Fibroblast of peridontal ligament (primary cell): Measurements from ENCODE around the gene SH2D2A.

ENCODE experiments used
- DNase-seq: peaks from one replicate; pipeline ENCODE4 v3.0.0-alpha.2; 2010; ENCODE audit errors: extremely low read depth

The SH2D2A gene

DNA sequence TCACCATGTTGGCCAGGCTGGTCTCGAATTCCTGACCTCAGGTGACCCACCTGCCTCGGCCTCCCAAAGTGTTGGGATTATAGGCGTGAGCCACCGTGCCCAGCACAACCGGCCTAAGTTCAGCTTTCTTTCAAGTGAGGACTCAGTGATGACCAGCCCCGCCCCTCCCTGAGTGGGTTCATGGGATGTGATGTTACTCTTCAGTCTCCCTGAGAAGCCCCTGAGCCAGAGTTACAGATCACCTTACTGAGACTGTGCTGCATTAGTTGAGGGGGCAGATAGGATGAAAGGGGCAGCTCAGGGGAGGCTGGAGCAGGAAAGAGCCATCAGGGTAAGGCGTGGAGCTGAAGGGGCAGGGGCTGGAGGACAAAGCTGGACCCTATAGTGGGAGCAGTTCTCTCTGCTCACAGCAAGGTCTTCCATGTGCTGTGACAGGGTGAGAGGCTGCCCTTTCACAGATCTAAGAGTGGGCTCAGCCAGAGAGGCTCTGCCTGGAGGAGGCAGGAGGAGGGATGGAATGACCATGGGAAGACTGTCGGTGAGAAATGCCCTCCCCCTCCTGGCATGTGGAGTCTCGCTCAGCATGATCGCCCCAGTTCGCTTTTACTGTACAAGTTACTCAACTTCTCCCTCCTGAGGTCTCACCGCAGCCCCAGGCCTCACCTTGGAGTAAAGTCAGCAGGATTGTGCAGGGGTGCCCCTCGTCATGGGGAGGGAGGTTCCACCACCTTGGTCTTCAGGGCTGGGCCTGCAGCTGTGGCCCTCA lies 13.4 kb downstream of the SH2D2A start:
- DNase-seq, result no peak

DNA sequence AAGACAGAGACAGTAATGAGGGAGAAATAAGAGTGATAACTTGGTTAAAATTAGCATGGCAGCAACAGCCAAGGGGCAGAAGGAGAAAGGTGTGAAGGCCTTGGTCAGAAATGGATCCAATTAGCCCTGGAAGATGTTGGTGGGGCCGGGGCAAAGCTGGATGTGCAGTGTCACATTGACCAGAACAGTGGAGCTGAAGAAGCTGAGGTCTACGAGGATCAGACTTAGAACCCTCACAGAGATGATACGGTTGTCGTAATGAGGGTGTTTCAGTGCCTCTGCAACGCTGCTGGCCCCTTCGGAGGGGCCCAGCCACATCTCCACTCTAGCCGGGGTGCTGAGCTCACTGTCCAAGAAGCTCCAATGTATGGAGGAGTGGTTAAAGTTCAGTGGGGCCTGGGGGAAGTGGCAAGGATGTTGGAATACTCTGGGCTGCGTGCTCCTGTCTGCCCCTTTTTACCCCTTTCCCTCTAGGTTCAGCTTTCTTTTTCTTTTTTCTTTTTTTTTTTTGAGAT lies 14.2 kb downstream of the SH2D2A start:
- DNase-seq, result no peak

DNA sequence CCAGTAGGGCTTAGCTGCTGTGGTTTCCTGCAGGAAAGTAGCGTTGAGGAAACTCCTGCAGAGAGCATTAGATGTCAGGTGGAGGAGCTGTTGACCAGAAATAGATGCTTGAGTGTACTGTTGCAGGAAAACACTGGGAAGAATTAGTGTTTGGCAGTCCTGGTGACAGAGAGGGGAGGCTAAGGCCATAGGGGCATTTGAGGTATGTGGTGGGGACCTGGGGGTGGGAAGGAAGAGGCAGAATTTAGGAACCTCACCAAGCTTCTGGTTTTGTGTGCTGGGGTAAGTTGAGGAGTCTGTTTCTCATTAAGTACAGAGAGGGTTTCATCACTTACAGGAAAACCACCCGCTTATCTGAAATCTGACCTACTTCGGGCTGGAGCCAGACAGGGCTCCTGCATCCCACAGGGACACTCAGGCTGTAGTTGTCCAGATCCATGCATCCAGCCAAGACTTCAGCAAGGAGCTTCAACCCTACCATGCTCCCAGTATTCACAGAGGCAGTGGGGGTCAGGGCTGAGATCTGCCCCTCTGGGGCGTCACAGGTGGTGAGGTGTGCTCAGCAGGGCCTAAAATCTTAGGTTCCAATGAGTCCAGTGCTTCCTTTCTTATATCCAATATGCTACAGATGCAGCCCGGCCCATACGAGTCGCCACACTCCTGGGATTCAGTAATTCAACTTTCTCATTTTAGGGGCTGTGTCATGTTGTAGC lies 15.1 kb downstream of the SH2D2A start:
- DNase-seq, result peak; percentile 97

DNA sequence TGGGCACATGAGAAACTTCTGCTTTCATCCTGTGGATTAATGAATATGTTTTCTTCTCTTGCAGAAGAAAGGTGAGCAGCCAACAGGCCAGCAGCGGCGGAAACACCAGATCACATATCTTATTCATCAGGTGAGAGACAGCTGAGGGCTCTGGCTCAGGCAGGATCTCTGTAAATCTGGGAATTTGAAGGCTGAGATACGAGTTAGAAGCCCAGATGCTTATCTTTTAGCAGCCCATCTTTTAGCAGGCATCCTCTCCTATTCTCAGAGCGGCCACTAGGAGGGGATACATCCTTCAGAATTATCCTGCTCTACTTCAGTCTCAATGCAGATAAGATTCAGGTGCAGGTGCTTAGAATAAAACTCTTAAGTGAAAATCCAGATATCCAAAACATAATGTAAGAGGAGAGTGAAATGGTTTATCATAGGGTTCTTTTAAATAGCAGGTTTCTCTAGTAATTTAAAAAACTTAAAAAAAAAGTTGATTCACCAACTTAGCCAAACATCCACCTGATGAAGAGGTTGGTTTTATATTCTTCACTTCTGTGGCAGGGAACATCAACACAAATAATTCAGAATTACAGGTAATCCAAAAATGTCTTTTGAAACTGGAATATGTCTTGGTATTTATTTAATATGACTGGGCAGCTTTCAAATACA lies 19.3 kb downstream of the SH2D2A start:
- peak; percentile 72 for DNase-seq

DNA sequence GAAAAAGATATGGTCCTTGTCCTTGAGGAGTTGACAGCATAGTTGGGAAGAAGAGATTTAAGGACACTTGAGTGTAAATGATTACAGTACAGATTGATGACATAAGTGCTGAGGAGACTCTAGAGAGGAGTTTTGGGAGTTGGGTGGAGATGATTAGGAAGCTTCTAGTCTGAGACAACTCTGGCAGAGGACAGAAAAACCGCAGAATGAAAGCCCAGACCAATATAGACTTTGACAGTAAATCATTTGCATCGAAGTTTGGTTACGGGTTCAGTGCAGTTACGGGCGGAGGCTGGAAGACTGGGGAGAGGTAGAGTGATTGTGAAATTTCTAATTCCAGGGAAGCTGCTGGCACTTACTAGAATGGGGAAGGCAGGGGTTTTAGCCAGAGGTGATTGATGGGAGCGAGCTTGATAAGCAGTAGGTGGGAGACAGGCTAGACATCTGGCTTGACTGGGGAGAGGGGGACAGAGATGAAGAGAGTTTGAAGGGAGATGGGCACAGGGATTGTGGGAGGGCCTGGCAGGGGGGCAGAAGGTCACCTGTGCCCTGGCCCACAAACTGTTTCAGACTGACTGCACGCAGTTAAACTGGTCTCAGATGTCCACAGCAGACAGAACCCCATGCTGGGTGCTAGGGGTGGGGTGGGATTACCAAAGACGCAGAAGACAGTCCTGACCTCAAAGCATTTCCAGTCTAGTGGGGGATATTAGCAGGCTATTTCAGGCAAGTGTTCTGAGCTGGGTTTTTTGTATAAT lies 20.1 kb downstream of the SH2D2A start:
- no peak for DNase-seq

DNA sequence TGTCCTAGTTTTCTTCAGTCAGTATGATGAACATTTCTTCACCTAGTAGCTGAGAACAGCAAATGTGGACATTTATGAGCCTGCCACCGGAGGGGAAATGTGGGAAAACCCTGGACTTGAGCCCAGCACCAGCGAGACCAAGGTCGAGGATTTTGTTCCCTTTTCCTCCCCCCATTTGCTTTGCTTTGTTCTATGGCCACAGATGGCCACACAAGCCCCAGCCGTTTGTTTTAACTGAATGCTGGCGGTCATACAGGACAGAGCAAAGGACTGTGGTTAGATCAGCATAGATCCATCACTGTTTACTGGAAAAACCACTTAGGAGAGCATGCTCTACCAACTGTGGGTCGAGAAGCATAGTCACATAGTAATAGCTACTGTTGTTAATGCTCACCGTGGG lies 20.9 kb downstream of the SH2D2A start:
- no peak for DNase-seq

DNA sequence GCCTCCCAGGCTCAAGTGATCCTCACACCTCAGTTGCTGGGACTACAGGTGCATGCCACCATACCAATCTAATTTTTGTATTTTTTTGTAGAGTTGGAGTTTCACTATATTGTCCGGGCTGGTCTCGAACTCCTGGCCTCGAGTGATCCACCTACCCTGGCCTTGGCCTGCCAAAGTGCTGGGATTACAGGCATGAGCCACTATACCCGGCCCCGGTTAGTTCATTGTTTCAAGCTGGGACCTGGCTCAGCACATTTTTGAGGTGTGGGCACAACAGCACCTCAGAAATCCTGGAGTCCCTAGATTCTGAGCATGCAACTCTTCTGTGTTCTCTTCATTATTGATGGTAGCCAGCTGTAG lies 21.3 kb downstream of the SH2D2A start:
- DNase-seq, result no peak

DNA sequence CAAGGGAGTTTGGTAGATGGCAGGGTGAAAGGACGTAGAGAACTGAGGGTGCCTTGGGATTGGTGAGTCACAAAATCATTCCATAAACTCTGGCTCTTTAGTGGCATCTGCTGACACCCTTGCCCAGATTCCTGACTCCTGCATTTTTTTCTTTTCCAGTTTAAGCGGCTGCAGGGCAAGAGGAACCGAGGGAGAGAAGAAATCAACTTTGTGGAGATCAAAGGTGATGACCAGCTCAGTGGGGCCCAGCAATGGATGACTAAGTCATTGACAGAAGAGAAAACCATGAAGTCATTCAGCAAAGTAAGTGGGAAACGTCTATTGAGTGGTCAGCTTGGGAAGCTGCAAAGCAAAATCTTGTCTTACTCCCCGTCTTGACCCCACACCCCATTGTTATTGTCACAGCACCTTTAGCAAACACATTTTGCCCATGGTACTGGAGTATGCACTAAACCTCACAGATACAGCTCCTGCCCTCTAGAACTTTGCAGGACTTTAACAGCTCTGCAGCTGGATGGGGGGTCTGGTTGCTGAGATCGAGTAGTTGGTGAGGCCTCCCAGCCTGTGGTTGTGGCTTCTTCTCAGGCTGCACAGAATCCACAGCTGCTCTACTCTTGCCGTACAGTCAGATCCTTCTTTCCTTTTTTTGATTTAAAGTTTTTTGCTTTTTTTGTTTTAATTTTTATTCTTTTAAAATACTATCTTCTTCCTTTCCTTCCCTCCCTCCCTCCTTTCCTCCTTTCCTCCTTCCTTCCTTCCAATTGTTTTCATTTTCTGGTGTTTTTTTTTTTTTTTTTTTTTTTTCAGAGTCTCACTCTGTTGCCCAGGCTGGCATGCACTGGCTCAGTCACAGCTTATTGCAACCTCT lies 21.9 kb downstream of the SH2D2A start:
- DNase-seq, result no peak

DNA sequence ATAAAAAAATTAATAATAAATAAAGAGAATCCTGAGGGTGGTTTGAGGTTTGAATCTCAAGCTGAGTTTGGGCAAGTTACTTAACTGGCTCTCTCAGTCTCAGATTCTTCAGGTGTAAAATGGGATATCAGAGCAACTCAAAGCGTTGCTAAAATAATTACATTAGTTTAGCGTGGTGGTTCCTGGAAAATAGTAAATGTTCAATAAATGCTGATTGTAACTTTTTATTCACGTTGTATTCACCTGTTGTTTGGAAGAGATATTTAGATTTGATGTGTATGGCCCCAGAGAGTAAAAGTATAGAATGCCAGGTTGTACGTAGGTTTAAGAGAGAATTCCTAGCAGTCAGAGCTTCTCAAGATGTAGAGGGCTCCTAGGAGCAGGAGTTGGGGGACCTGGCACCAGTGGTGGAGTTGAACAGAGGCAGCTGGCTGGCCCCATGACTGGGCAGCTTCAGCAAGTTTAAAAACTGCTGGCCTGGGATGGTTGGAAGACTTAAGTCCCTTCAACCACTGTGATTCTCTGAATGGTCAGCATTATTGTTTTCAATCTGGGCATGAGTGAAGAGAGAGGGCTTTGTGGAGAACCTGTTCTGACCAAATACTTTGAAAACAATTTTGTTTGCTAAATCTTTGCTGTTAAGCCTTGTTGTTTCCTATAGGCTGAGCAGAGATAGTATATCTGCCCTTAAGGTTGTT lies 26.9 kb downstream of the SH2D2A start:
- DNase-seq, result no peak

DNA sequence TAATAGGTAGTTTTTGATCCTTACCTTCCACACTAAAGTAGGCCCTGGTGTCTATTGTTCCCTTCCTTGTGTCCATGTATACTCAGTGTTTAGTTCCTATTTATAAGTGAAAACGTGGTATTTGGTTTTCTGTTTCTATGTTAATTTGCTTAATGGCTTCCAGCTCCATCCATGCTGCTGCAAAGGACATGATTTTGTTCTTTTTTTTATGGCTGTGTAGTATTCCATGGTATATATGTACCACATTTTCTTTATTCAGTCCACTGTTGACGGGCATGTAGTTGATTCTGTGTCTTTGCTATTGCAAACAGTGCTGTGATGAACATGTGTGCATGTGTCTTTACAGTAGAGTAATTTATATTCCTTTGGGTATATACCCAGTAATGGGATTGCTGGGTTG lies 28.5 kb downstream of the SH2D2A start:
- DNase-seq, result no peak

DNA sequence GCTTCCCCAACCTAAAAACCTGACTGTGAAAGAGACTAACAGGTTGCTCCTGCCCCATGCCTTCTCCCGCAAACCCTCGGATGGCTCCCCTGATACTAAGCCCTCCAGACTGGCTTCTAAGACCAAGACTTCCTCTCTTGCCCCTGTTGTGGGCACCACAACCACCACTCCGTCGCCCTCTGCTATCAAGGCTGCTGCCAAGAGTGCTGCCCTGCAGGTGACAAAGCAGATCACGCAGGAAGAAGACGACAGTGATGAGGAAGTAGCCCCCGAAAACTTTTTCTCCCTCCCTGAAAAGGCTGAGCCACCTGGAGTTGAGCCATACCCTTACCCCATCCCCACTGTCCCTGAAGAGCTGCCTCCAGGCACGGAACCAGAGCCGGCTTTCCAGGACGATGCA lies 30.0 kb downstream of the SH2D2A start:
- DNase-seq, result no peak

DNA sequence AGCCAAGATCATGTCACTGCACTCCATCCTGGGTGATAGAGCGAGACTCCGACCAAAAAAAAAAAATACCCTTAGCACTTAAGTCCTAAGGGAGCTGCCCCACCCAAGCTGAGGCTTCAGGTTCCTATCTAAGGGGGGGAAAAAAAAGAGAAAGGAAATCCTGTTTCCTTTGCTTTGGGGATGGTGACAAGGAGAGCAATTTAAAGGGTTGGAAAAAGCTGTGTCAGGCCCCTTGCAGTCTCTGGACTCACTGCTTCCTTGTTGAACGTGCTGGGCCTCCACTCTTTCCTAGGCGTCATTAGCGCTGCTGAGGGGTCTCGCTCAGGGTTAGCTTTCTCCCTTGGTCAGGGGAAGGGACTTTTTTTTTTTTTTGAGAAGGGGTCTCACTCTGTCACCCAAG lies 31.2 kb downstream of the SH2D2A start:
- DNase-seq, result no peak

DNA sequence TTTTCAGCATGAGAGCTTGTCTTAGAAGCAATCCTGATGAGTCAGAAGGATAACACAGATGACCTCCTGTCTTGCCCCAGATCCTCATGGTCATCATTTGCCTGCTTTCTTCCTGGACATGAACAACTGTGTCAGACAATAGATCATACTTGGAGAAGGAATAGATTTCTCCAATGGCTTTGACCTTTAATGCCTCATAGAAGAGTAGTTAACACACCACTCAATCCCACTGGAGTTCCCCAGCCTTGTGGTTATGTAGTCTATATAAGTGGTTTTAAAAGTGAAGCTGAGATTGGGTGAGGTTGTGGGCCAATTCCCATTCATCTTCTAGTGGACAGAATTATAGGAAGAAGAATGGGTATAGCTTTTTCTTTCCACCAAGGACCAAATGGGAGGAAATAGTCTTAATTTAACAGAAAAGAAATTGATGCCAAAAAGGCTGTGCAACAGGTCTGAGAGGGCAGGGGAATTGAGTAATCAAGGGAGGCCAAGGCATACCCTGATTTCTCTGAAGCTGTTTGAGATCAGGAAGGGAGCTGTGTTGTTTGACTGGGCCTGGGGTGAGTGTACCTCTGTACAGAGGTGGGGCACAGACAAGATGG lies 35.0 kb downstream of the SH2D2A start:
- peak; percentile 77 for DNase-seq

DNA sequence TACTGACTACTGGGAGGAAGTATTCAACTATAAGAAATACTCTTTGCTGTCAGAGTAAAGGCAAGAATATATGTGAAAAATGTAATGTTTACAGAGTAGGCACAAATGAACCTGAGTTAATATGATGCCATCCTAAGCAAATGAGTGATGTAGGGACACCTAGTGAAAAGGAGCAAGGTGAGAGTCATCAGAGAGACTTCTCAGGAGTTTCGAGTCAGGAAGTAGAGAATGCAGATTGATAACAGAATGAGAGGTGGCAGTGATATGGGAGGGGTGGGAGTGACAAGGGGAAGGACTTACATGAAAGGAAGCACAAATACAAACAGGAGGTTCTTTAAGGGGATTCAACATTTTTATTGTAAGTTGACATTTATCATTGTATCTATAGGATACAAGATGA lies 39.1 kb downstream of the SH2D2A start:
- no peak for DNase-seq

DNA sequence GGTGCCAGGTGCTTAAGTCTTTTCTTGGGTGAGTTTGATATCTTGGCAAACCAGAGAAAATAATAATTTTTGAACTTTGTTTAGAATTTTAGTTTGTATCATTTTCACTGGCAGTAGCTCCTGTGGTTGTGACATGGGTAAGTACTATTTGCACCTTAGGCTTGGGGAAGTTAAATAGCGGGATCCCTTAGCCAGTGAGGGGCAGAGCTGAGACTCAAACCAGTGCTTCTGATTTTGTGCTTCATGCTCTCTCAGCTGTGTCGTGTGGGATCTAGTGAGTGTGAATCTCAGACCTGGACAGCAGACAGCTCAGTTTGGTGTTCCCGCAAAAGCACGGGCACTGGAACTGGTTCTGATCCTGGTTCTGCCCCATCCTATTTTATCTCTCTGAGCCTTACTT lies 39.7 kb downstream of the SH2D2A start:
- no peak for DNase-seq

DNA sequence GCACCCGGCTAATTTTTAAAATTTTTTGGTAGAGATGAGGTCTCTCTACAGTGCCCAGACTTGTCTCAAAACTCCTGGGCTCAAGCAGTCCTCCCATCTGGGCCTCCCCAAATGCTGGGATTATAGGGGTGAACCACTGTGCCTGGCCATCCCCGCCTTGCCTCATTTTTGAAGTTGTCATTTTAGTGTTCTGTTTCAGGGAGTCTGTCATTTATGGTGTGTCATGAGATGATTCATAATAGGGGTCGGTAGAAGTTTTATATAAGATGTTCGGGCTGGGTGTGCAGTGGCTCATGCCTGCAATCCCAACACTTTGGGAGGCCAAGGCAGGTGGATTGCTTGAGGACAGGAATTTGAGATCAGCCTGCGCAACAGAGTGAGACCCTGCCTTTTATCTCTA lies 40.8 kb downstream of the SH2D2A start:
- DNase-seq, result no peak

DNA sequence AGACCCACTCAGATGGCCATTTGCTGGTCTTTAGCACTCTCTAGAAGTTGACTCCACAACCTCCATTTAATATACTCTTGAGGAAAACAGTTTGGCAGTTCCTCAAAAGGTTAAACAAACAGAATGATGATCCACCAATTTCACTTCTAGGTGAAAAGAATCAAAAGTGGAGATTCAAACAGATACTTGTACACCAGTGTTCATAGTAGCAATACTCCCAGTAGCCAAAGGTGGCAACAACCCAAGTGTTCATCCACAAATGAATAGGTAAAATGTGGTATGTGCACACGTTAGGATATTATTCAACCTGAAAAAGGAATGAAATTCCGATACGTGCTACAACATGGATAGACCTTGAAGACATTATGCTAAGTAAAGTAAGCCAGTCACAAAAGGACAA lies 43.0 kb downstream of the SH2D2A start:
- no peak for DNase-seq

DNA sequence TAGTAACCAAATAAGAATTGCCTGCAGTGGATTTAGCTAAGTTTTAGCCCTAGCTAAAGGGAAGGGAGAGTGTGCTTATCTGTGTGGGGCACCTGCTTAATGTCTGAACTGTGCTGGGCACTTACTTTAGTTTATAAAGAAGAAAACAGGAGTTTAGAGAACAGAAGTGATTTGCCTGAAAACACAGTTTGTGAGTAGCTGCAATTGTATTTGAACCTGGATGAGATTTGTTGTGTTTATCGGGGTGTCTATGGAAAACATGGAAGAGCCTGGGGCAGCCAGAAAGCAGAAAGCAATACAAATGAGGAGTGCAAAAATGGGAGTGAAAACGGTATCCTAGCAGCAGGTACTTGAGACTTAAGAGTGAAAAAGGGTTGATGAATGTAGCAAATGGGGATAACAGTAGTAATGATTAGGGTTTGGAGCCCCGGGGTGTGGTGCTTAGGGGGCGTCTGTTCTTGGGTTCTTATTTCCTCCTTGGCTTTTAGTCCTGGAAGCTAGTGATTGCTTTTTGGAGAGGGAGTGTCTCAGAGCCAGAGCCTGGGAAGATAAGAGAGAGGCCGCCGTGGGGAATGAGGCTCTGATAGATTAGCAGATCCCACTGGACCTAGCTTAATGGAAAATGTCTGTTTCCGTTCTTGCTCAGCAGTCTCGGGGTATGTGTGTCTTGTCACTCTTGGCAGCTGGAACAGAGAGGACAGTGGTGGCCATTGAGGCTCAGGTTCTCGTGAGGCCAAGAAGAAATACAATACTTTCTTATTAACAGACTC lies 43.7 kb downstream of the SH2D2A start:
- DNase-seq, result no peak

DNA sequence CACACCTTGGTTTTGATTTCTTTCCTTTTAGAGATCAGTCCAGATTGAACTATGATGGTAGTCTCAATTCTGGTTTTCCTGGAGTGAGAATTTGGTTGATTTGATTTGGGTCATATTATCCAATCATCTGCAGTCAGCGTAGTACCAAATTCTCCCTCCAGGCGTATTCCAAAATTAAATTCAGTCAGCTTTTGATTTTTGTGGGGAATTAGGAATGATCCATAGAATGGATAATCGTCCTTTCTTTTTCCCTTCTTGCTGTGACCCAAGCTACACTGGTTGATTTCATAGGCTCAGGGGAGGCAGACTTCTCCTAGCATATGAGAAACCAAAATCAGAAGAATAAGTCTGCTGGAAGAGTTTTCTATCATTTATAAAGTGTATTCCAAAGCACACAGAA lies 44.4 kb downstream of the SH2D2A start:
- DNase-seq, result no peak
